Right renal cortex interstitium (tissue), 3 donors: ENCODE data around the gene TSPAN16. TPM values are rescaled to one million over a fixed set of nuclear protein-coding genes. Genes with fewer than 3 reads are reported as not detected.

Experiments
- DNase-seq, 3 donors: peaks; one replicate each; pipeline ENCODE4 v3.0.0-alpha.2; 2013; ENCODE audit warnings: low read depth in 3 of 3, low spot score in 2 of 3
- polyA plus RNA-seq, 3 donors: library from polyadenylated mRNA; unstranded; fragments of 120-200 nt; gene quantifications; one replicate each; pipeline ENCODE4 v1.2.1, GENCODE V29; 2013; ENCODE audit not compliant: insufficient read length in 3 of 3

The TSPAN16 gene, protein sequence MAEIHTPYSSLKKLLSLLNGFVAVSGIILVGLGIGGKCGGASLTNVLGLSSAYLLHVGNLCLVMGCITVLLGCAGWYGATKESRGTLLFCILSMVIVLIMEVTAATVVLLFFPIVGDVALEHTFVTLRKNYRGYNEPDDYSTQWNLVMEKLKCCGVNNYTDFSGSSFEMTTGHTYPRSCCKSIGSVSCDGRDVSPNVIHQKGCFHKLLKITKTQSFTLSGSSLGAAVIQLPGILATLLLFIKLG
- polyA plus RNA-seq = not detected

DNA sequence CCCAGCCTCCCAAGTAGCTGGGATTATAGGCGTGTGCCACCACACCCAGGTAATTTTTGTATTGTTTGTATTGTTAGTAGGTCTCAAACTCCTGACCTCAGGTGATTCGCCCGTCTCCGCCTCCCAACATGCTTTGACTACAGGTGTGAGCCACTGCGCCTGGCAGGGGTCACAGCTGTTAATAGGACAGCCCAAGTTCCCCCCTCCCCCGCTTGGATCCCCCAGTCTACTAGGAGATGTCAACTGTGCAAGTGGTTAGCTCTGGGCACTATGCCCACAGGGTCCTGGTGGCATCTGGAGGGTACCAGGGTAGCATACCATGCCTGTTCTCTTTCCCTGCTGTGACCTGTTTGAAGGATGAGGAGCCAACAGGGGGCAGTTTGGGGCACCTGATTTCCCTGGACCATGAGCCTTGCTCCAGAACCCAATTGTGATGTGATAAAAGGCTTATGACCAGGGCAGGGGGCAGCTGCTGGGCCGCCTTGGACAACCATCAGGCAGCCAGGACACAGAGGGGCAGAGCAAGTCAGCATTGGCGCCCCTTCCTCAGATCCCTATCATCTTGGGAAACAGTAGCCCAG is at the start of gene TSPAN16:
TSPAN16 (plus strand) TSS at position 496 of the 581 bp plus-strand sequence. CDS start 138 bp downstream, outside the sequence.
- DNase-seq = no peak

DNA sequence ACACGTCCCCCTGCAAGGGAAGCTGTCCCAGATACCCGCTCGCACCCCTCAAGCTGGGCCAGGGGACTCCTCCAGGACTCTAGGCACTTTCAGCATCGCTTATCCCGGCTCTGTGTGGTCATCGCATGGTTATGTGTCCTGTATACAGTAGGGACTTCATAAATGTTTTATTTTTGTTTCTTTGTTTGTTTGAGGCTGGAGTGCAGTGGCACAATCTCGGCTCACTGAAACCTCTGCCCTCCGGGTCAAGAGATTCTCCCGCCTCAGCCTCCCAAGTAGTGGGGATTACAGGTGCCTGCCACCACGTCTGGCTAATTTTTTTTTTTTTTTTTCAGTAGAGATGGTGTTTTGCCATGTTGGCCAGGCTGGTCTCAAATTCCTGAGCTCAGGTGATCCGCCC is 49.0 kb upstream of the TSPAN16 start:
- DNase-seq = no peak

DNA sequence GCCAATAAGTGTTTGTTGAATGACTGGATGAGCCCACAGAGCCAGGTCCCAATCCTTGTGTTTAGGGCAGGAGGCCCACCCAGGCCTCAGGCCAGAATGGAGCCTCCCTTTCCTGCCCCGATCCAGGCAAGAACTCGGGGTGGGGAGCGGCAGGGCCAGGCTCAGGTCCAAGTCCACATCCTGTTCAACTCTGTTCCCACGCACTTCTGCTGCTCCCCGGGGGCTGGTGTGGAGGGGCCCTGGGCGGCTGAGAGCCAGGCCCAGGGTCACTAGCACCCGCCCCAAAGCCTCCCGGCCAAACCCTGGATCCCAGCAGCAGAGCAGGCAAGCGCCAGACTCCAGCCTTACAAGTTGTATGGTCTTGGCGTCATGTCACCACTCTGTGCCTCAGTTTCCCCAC is 48.6 kb upstream of the TSPAN16 start:
- no peak for DNase-seq

DNA sequence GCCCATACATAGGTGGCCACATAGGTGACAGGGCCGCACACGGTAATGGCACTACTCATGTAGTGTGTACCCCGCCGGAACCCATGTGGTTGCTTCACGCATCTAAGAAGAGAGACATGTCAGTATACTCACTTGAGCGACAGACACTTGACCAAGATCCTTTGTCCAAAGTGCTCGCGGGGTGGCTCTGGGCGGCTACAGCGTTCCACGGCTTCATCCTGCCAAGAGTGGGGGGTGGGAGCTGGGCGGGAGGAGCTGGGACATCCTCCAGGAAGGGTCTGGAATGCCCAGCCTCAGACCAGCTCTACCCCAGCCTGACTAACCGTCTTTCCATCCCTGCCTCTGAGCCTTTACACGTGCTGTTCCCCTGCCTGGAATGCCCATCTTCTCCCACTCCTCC is 48.0 kb upstream of the TSPAN16 start:
- DNase-seq = no peak

DNA sequence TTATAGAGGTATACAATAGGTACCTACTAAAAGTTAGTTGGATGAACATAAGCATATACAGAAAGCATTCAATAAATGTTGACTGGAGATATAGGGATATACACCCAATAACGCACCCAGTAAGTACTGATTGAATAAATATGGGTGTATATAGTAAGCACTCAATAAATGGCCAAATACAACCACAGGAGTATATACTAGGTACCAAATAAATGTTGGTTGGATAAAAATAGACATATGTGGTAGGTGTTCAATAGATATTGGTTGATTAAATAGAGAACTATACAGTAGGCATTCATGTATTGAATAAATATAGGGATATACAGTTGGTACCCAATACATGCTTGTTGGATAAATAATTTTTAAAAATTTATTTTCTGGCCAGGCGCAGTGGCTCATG is 47.1 kb upstream of the TSPAN16 start:
- no peak for DNase-seq

DNA sequence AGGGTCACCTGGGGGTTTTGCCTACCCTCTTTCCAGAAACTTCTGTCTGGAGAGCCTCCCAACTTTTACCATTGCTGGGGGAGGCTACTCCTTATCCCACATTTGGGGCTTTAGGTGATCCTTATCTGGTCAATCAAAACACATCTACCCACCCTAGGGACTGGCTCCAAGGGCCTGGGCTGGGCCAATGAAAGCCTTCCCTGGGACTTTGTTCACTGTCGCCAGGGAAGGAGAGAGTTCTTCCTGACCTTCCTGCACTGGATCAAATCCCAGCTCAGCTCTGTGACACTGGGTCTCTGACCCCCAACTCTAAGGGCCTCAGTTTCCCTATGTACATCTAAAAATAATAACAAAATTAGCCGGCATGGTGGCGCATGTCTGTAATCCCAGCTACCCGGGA is 44.7 kb upstream of the TSPAN16 start:
- DNase-seq = no peak

DNA sequence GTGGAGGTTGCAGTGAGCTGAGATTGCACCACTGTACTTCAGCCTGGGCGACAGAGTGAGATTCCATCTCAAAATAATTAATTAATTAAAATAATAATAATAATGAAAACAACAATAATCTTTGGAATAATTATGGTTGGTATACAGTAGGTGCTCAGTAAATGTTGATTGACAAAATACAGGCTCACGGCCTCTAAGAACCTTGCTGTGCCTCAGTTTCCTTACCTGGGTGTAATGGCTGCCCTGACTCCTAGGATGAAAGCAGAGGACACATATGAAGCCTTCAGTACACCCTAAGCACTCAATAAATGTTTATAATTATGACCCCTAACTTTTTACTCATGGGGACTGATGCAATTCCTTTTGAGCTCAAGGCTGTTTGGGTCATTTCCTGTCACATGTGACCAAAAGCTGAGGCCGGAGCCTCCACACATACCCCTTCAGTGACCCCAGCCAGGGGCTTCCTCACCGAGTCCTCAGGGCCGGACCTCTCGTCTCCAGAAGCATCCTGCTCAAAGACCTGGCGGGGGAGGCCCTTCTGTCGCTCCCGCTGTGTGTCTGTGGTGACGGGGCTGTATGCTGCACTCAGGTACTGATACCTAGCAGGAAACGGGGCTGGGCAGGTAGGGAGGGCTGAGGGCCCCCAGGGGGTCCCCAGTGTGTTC is 44.2 kb upstream of the TSPAN16 start:
- no peak for DNase-seq

DNA sequence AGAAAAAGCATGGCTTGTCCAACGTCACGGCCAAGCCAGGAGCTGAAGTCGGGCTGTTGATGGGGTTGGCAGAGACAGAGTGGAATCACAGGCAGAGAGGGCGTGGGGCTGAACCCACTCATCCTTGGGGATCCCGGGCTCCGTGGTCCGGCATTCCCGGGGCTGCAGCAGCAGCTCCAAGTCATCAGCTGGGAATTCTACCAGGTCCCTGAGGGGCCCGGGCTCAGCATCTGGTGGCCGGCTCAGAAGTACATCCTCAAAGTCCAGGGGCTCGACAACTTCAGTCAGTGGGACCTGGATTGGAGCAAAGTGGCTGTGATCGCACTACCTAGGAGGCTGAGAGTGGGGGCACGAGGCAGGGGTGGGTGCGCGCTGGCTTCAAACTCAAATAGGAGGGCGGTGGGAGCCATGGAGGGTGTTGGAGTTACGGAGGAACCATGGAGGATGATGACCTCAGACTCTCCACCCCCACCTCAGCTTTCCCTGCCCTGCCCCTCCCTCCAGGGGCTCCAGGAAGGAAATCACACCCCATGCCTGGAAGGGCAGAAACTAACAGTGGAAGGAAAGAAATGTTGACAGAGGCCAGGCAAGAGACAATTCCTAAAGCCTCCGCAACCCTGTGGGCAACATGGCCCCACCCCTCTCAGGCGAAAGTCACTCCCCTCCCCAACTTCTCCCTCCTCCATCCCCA is 43.1 kb upstream of the TSPAN16 start:
- DNase-seq = no peak

DNA sequence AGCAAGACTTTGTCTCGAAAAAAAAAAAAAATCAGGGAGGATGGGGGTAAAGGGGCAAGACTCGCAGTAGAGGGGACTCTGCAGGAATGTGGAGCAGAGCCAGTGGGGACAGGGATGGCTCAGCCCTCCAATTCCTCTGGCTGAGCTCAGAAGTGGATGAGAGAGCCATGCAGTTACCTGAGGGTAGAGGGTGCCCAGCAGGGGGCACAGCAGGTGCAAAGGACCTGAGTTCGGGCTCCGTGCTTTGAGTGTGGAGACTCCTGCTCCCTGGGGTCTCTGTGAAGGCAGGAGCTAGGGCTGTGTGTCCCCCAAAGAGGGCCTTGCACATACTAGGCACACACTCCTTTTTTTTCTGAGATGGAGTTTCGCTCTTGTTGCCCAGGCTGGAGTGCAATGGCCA is 41.3 kb upstream of the TSPAN16 start:
- DNase-seq = no peak

DNA sequence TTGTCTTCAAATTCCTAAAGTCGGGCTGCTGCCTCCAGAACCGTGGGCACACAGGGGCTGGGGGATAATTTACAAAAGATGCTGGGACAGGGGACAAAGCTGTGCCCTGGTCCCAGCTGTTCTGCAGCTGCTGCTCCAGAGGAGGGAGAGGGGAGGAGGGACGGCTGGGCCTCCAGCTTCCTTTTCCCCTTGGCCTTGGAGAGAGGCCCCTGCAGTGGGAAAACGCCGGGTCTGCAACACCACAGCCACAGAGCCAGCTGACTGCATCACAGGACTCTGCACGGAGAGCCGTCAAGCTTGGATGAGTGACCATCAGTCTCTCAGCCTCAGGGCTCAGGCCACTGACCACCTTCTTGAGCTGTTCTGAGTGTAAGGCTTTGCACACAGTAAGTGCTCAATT is 39.8 kb upstream of the TSPAN16 start:
- peak in 1 of 3 donors; percentile 60 for DNase-seq

DNA sequence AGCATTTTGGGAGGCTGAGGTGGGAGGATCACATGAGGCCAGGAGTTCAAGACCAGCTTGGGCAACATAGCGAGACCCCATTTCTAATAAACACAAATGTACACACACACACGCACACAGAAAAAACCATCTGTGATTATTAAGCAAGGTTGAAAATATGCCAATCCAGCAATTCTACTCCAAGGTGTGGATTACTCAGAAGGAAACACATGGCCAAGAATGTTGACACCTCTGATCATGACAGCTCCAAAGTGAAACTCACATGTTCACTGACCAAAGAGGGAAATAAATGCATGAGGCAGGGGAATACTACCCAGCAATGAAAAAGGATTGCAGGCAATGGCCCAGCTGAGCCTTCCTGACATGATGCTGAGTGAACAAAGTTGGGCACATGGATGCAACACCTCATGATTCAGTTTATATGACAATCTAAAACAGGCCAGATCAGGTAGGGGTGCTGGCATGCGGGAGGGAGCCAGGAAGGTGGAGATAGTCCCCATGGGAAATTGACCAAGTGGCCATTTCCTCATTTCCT is 38.0 kb upstream of the TSPAN16 start:
- DNase-seq = no peak

DNA sequence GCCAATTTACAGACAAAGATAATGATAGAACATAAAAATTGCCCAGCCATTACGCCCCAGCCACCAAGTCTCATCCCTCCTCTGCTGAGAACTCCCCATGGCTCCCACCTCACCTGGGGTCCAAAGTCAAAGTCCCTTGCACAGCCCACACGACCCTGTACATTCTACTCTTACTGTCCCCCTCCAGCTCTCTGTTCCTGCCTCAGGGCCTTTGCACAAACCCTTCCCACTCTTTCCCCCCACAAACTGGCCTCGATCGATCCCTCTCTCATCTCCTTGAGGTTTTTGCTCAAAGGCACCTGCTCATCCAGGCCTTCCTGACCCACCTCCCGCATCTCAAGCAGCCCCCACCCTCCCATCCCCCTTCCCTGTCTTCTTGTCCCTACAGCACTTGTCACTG is 35.0 kb upstream of the TSPAN16 start:
- no peak for DNase-seq

DNA sequence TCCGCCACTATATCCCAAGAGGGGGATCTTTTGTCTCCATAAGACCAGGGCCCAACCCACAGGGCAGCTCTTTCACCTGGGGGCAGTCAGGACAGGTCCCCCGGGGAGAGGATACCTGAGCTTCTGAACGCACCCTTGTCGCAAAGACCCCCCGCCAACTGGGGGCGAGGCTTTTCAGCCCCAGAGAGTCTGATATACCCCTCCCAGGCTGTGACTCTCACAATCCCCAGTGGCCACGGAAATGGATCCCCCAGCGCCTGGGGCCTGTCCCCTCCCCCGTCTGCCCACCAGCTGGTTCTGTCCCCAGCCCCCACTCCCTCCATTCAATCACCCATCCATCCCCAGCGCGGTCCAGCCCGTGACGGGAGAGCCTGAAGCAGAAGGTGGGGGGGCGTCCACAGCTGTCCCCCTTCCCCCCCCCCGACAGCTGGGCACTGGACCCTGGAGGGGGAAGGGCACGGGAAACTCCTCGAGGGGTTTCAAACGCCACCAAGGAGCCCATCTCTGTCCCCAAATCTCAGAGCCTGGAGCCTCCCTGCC is 34.5 kb upstream of the TSPAN16 start:
- DNase-seq = no peak

DNA sequence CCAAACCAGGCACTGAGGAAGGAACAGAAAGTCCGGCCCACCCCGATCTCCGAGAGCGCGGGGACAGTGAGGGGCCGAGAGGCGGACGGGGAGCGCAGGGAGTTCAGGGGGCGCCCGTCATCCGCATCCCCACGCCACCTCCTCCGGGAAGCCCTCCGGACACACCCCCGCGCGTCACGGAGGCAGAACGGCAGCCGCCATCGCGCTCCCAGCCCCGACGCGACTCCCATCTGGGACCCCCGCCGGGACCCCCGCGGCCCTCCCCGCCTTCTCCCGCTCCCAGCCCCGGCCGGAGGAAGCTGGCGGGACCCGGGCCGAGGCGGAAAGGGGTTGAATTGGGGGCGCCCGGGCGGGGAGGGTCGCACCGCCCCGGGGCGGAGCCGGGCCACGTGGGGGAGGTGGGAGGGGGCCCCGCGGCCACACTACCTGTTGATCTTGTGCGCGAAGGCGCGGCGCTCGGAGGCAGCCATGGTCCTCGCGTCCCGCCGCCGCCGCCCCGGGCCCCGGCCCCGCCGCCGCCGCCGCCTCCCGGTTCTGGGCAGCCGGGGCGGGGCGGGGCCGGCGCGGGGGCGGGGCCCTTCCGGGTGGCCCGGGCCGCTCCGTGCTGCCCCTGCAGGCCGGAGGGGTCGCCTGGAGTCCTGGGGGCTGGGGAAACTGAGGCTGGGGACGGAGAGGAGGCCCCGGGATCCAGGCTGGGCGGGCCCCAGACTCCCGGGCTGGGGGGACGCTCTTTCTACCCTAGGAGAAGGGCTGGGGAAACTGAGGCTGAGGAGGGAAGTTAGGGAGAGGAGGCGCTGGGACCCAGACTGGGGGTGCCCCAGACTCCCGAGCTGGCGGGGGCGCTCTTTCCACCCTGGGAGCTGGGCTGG is 33.8 kb upstream of the TSPAN16 start, which contains the start of gene DOCK6:
DOCK6 (minus strand) TSS at position 554 of the 869 bp plus-strand sequence; CDS start at position 470, 84 bp downstream.
- peak in 1 of 3 donors; percentile 13 for DNase-seq

DNA sequence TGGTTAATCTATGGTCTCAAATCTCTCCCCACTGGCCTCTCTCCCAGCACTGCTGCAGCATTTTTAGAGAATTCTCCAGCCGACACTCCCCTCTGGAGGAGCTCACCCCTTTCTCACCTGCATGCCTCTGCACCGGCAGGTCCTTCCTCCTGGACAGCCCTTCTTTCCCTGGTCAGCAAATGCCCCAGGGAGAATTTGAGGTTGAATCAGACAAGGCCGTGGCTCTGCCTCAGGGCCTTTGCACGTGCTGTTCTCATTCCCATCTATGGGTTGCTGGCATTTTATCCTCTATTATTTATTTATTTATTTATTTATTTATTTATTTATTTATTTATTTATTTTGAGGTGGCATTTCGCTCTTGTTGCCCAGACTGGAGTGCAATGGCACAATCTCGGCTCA is 32.2 kb upstream of the TSPAN16 start:
- DNase-seq = no peak

DNA sequence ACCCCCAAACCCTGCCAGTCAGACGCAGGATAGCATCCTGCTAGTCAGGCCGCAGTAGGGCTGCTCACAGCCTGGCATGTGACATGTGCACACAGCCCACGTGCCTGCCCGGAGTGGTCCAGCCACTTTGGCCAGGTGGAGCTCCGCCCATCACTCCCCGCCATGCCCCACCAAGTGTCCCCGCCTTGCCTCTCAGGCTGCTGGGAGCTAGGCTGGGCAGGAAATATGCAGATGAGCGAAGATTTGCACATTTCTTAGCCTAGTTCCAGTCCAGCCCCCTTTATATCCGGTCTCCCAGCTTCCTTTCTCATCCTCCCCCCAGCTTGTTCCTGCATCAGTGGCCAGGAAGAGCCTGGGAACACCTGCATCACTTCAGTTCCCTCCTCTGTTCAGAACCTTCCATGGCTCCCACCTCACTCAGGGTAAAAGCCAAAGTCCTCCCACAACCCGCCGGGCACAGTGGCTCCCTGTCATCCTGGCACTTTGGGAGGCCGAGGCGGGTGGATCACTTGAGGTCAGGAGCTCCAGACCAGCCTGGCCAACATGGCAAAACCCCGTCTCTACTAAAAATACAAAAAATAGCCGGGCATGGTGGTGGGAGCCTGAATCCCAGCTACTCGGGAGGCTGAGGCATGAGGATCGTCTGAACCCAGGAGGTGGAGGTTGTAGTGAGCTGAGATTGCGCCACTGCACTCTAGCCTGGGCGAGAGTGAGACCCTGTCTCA is 31.3 kb upstream of the TSPAN16 start:
- no peak for DNase-seq

DNA sequence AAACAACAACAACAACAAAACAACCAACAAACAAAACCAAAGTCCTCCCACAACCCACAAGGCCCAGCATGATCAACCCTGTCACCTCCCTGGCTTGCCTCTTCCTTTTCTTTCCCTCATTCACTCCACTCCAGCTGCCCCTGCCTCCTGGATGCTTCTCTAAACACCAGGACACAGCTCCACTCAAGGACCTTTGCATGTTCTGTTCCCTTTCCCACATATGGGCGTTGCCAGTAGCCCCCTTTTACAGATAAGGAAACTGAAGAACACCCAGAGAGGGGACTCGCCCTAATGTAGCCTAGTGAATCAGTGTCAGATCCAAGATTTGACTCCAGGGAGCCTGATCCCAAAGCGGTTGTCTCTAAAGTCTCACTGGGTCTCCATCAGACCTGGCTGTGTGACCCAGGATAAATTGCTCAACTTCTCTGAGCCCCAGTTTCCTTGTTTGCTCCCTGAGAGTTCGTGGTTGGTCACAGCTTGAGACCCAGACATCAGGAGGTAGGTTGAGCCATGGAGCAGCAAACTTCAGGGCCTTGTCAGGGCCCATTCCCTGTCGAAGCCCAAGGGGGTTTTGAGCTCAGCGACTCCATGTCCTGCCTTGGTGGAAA is 30.7 kb upstream of the TSPAN16 start:
- DNase-seq = no peak

DNA sequence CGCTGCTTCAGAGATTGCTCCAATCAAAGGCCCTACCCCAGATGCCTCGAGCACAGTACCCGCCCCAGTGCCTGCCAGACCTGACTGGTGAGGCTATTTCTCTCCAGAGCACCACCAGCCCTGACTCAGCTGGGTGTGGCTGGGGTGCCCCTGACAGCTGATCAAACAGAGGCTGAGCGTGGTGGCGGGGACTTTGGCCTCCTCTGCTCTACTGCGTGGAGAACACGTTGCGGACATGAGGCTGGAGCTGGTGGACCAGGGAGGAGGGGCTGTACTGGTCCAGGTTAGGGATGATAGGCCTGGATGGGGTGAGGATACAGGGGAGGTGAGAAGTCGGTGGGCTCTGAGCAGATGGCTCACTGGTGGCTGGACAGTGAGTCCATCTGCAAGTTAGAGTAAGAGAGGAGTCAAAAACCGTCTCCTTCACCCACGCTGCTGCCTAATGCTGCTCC is 30.1 kb upstream of the TSPAN16 start:
- no peak for DNase-seq
